ENCODE measurements around the gene P2RY6. TPM values are rescaled to one million over a fixed set of nuclear protein-coding genes. Genes with fewer than 3 reads are reported as not detected.
A peak's percentile ranks its signal among the peaks of the same experiment; 100 is the strongest.

Gene P2RY6
- total RNA-seq, 1 donor from 2014 or later: not detected

DNA sequence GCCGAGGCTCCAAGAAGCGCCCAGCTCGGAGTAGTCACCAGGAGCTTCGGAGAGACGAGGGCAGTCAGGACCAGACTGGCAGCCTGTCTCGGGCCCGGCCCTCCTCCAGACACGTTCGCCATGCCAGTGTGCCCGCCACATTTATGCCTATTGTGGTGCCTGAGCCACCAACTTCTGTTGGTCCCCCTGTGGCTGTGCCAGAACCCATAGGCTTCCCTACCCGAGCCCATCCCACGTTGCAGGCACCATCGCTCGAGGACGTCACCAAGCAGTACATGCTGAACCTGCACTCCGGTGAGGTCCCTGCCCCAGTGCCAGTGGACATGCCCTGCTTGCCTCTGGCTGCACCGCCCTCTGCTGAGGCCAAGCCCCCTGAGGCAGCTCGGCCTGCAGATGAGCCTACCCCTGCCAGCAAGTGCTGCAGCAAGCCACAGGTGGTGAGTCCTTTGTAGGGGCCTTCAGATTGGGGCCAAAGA lies 39.3 kb downstream of the P2RY6 start:
- Mint-ChIP-seq H3K36me3 (ENCODE audit: unreplicated experiment) (peaks cover 6% of the 10 kb centered on the region), H3K9me3 (ENCODE audit: unreplicated experiment) (no peaks in the 10 kb centered on the region), H3K4me1 (ENCODE audit: unreplicated experiment) (peaks cover 74% of the 10 kb centered on the region), H3K27me3 (ENCODE audit: unreplicated experiment) (no peaks in the 10 kb centered on the region), H3K4me3 (ENCODE audit: unreplicated experiment) (peak overlapping the region; percentile 69), H3K27ac (ENCODE audit: unreplicated experiment) (no peak overlapping the region)
- no peak for DNase-seq (ENCODE audit: extremely low spot score, unreplicated experiment)
- TF ChIP-seq, protein P1, sequence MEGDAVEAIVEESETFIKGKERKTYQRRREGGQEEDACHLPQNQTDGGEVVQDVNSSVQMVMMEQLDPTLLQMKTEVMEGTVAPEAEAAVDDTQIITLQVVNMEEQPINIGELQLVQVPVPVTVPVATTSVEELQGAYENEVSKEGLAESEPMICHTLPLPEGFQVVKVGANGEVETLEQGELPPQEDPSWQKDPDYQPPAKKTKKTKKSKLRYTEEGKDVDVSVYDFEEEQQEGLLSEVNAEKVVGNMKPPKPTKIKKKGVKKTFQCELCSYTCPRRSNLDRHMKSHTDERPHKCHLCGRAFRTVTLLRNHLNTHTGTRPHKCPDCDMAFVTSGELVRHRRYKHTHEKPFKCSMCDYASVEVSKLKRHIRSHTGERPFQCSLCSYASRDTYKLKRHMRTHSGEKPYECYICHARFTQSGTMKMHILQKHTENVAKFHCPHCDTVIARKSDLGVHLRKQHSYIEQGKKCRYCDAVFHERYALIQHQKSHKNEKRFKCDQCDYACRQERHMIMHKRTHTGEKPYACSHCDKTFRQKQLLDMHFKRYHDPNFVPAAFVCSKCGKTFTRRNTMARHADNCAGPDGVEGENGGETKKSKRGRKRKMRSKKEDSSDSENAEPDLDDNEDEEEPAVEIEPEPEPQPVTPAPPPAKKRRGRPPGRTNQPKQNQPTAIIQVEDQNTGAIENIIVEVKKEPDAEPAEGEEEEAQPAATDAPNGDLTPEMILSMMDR (IDR thresholded peaks at IDR 0.05): no peak

DNA sequence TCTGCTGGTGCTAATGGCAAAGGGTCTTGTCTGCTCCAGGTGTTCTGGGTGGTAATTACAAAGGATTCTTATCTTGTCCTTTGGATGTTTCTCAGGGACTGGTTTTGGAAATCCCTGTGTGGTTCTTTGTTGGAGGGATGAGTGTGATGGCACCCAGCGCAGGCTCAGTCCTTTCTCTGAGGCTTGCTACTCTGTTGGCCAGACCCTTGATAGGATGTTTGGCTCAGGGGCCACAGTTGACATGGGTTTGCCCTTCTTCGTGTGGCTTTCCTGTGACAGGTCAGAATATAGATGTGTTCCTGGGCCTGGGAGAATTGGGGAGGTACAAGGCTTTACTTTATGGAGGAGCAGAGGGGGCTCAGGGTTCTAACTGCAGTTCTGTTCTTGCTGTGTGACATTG lies 39.9 kb downstream of the P2RY6 start:
- Mint-ChIP-seq H3K9me3 (ENCODE audit: unreplicated experiment) (no peaks in the 10 kb centered on the region), H3K4me3 (ENCODE audit: unreplicated experiment) (peak overlapping the region; percentile 69), H3K27ac (ENCODE audit: unreplicated experiment) (peak overlapping the region; percentile 85), H3K4me1 (ENCODE audit: unreplicated experiment) (peaks cover 76% of the 10 kb centered on the region), H3K27me3 (ENCODE audit: unreplicated experiment) (no peaks in the 10 kb centered on the region), H3K36me3 (ENCODE audit: unreplicated experiment) (peaks cover 6% of the 10 kb centered on the region)
- DNase-seq (ENCODE audit: extremely low spot score, unreplicated experiment): no peak
- TF ChIP-seq, protein P1 (IDR thresholded peaks at IDR 0.05): no peak

DNA sequence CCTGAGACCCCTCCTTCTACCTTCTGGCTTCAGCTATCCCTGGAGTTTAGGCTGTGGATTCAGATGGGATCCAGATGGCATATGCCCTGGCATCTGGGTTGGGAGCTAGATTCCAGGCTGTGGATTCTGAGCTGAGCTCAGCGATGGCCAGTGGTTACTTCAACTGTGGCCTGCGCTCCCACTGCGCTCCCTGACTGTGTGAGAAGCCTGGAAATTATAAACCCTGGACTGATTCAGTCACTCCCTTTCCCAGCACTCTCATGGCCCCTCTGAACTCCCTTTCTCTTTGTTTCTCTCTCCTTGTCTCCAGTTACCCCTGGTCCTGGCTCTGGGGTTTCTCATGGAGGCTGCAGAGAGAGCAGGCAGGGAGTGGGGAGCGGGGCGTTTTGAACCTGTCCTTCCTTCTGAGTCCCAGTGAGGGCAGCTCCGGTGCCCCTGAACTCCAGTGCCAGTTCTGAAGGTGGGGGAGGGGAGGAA lies 40.8 kb downstream of the P2RY6 start:
- no peaks in the 10 kb centered on the region for H3K27me3 Mint-ChIP-seq (ENCODE audit: unreplicated experiment)
- TF ChIP-seq, protein P1 (IDR thresholded peaks at IDR 0.05): no peak
- H3K4me1 Mint-ChIP-seq (ENCODE audit: unreplicated experiment): peaks cover 81% of the 10 kb centered on the region
- no peak for DNase-seq (ENCODE audit: extremely low spot score, unreplicated experiment)
- H3K9me3 Mint-ChIP-seq (ENCODE audit: unreplicated experiment): no peaks in the 10 kb centered on the region
- H3K27ac Mint-ChIP-seq (ENCODE audit: unreplicated experiment): peak overlapping the region; percentile 85
- peak overlapping the region; percentile 69 for H3K4me3 Mint-ChIP-seq (ENCODE audit: unreplicated experiment)
- H3K36me3 Mint-ChIP-seq (ENCODE audit: unreplicated experiment): peaks cover 6% of the 10 kb centered on the region

DNA sequence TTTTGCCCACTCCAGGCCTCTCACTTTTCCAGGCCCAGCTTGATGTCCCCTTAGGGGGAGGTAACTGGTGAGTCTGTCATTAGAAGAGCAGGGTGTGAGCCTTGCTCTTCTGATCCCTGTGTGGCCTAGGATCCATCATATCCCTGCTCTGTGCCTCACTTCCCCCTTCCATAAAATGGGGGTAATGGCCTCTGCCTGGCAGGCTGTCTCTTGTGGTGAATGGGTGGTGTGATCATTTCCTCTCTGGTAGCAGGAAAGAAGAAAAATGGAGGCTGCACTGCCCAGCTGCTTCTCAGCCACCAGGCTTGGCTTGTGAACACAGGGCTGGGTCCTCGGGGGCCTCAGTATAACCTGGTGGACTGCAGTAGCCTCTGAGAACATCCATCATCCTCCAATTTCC lies 41.5 kb downstream of the P2RY6 start:
- Mint-ChIP-seq H3K27ac (ENCODE audit: unreplicated experiment) (peak overlapping the region; percentile 85), H3K36me3 (ENCODE audit: unreplicated experiment) (peaks cover 8% of the 10 kb centered on the region), H3K4me3 (ENCODE audit: unreplicated experiment) (peak overlapping the region; percentile 69), H3K4me1 (ENCODE audit: unreplicated experiment) (peaks cover 86% of the 10 kb centered on the region), H3K27me3 (ENCODE audit: unreplicated experiment) (no peaks in the 10 kb centered on the region), H3K9me3 (ENCODE audit: unreplicated experiment) (no peaks in the 10 kb centered on the region)
- DNase-seq (ENCODE audit: extremely low spot score, unreplicated experiment): no peak
- TF ChIP-seq, protein P1 (IDR thresholded peaks at IDR 0.05): no peak

DNA sequence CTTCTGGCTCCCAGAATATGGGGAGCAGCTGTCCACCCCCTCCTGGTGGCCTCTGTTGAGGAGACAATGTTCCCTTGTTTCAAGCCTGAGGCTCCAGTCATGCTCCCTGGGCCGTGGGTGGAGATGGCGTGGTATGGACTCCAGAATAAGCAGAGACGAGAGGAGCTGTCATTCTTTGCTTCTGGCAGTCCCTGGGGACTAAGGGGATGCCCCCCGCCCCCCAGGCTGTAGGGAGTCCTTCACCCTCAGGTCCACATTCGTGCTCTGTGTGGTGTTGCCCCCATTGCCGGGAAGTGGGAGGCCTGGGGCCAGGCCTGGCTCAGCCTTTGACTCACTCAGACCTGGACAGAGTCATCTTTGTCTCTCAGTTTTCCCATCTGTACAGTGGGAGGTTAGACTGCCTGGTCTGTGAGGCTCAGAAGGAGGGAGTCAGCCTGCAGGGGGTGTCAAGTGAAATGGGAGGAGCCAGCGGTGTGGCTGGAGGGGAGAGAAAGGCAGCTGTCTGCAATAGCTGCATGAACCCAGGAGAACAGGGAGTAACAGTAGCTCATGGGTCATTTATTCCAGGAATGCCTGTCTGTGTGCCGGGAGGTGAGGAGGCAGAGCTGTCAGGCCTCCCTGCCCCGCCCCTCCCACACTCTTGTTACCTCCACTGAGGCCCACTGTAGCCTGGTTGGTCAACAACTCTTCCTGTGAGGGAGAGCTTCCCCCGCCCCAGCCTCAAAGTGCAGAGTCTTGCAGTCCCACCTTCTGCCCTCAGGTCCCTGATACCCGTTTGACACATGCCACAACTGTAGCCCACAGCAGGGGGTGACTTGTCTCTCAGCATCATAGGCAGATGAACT lies 42.2 kb downstream of the P2RY6 start:
- peak overlapping the region; percentile 85 for H3K27ac Mint-ChIP-seq (ENCODE audit: unreplicated experiment)
- peaks cover 11% of the 10 kb centered on the region for H3K36me3 Mint-ChIP-seq (ENCODE audit: unreplicated experiment)
- TF ChIP-seq, protein P1 (IDR thresholded peaks at IDR 0.05): no peak
- no peaks in the 10 kb centered on the region for H3K27me3 Mint-ChIP-seq (ENCODE audit: unreplicated experiment)
- peaks cover 90% of the 10 kb centered on the region for H3K4me1 Mint-ChIP-seq (ENCODE audit: unreplicated experiment)
- no peaks in the 10 kb centered on the region for H3K9me3 Mint-ChIP-seq (ENCODE audit: unreplicated experiment)
- no peak for DNase-seq (ENCODE audit: extremely low spot score, unreplicated experiment)
- H3K4me3 Mint-ChIP-seq (ENCODE audit: unreplicated experiment): peak overlapping the region; percentile 69

All from osteocyte (in vitro differentiated cells).